ENCODE results near the gene KRTAP12-4. TPM values are rescaled to one million over a fixed set of nuclear protein-coding genes. Genes with fewer than 3 reads are reported as not detected.
"Not testable (repeated sequence)": the region's sequence is repeated elsewhere in the genome, so short reads cannot be mapped to it uniquely, and the experiment has no call there.

KRTAP12-4 gene
- total RNA-seq, 1 experiment from 2014 or later, result not detected

DNA sequence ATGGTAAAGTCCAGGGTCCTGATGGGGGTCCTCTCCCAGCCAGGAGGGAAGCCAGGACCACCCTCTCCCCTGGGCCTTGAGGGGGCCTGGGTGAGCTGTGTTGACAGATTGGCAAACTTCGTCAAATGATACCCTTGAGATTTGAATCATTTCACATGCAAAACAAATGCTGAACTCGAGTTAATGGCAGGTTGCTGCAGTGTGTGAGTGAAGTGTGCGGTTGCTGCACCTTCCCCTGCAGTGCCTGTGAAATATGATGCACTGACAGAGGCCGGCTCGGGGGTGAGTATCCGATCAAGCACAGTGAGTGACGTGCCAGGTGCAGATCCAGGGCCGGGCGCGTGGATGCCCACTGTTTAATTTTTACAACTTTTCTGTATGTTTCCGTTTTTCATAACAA lies 33.2 kb upstream of the KRTAP12-4 start:
- DNase-seq (ENCODE audit: low read depth), result no peak

DNA sequence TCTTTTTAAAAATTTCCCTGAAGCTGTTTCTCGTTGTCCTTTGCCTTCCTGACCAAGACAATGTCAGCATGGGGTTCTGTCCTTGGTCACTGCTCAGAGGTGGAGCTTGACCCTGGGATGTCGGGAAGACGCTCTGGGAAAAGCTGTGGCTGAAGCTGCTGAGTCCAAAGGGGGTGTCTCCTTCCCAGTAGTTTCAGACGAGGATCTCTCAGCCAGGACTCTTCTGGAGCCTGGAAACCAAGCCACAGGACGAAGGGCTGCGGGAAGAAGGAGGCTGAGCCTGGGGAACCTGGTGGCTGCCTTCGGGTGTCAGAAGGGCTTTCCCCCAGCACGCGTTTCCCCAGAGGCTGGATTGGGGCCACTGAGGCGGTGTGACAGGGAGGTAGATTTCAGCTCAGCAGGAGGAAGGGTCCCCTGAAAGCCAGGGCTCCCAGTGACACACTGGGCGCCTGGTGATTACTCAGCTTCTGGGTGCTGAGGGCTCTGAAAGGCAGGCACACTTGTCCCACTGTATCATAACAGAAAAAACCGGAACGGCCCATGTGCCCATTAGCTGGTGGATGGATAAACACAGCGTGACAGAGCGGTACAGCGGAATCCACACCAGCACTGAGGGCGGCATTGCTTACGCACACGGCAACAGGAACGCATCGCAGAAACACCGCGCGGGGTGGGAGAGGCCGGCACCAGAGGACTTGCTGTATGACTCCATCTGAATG lies 32.5 kb upstream of the KRTAP12-4 start:
- no peak for DNase-seq (ENCODE audit: low read depth)

DNA sequence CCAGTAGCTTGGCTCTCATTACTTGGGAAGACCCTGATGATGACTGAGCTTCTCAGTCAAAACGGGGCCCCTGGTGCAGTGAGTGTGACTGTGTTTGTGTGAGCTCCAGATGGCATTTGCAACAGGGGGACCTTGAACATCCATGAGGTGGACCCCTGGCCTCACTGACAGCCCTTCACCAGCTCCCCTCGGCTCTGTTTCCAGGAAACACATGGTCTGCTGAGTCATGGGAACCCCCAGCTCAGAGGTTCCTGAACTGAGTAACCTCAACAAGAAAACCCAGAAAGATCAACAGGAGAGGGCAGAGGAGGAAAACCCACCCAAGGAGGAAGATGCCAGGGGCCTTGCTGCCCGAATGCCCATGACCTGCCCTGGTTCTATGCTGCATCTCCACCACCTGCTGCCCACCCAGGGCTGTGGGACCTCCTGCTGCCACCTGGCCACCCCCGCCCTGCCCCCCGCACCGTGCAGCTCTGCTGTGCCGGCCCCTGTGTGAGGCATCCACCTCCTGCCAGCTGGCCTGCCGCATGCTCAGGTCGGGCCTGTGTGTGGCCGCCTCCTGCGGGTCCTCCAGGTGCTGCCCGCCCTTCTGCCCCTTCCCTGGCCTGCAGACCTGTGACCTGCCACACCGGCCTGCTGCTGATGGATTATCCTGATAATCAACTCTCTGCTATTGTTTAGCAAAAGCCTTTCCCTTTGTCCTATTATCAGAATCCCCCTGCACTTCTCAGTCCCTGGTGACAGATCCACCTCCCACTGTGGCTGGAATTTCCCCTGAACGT lies 31.7 kb upstream of the KRTAP12-4 start:
- no peak for DNase-seq (ENCODE audit: low read depth)

DNA sequence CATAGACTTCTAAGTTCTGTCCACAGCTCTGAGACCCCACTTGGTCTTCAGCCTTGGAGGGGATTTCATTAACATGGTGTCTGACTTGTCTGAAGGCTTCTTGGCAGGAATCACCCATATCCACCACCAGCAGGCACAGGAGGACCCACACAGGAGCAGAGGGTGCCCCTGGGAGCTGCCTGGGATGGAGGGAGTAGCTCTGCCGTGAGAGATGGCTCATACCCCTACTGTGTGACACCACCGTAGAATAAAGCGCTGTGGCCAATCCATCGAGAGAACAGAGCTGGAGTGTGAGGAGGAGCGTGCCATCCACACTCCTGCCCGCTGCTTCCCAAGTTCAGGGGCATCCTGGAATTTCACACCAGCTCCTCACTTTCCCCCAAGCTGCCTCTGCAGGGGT lies 30.6 kb upstream of the KRTAP12-4 start:
- not testable (repeated sequence) for DNase-seq (ENCODE audit: low read depth)

DNA sequence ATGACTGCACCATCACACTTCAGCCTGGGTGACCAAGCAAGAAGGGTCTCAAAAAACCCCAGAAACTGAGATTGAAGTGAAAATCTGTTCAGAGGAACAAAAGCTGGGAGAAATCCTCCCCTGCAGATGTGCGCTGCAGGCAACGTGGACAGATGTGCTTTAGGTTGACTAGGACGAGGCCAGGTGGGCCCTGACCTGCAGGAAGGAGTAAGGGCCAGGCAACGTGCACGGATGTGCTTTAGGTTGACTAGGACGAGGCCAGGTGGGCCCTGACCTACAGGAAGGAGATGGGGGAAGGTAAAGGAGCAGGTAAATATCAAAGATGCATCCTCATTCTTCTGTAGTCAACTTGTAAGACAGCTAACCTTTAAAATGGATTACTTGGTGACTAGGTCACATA lies 30.0 kb upstream of the KRTAP12-4 start:
- no peak for DNase-seq (ENCODE audit: low read depth)

DNA sequence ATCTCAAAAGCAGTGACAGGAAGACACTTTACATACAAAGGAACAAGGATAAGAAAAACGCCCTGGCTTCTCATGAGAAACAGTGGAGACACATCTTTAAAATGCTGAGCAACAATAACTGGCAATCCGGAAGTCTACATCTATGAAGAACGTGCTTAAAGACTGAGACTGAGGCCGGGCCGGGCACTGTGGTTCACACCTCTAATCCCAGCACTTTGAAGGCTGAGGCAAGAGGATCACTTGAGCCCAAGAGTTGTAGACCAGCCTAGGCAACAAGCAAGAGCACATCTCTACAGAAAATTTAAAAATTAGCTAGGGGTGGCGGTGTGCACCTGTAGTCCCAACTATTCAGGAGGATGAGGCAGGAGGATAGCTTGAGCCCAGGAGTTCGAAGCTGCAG lies 29.6 kb upstream of the KRTAP12-4 start:
- no peak for DNase-seq (ENCODE audit: low read depth)

DNA sequence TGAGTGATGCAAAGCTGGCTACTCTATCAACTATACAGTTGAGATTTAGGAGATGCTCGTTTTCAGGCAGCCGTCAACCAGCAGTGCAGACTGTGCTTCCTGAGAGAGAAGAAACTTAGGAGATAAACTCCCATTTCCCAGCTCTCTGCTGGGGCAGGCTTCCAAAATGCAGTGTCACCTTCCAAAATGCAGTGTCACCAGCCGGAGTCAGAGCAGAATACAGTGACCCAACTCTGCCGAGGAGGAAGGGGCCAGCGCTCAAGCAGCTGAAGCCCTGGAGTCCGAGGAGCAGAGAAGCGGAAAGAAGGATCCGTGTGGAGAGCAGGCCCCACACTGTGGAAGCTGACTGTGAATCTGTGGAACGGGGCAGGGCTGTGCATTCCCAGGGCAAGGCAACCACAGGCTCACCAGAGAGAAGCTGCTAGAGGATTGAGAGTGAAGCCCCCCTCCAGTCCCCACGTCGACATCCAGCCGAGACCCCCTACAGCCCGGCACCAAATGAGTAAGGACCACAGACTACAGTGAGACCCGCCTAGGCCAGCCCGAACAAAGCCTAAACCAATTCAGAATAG lies 28.2 kb upstream of the KRTAP12-4 start:
- no peak for DNase-seq (ENCODE audit: low read depth)

DNA sequence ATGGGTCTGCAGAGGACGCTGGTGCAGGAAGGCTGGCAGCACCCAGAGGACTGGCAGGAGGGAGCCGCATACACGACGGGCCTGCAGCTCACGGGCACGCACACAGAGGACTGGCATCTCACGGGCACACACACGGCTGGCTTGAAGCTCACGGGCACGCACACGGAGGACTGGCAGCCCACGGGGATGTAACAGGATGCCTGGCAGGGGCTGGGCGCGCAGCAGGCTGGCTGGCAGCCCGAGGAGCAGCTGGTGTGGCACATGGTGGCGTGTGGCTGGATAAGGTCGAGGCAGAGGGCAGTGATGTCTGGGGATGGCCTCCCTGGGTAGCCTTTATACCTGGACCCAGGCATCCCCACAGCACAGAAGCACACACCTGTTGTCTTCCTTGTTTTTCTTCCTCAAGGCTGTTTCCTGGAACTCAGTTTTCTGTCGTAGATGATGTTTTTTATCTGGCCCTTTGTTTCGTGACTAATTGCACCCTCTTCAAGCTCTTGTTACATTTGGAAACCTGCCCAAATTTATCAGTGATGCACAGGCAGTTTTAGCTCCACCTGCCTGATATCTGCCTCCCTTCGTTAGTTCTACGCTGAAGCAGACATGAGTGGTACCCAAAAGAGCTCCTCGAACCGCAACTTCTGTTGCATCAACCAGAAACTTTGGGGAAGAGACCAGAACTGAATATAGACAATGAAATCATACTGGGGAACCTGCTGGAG lies 27.6 kb upstream of the KRTAP12-4 start, which contains the start of gene KRTAP12-1:
Gene KRTAP12-1 (minus strand): TSS at position 303 of the 719 bp plus-strand sequence. CDS start 40 bp downstream, at position 263.
- no peak for DNase-seq (ENCODE audit: low read depth)

DNA sequence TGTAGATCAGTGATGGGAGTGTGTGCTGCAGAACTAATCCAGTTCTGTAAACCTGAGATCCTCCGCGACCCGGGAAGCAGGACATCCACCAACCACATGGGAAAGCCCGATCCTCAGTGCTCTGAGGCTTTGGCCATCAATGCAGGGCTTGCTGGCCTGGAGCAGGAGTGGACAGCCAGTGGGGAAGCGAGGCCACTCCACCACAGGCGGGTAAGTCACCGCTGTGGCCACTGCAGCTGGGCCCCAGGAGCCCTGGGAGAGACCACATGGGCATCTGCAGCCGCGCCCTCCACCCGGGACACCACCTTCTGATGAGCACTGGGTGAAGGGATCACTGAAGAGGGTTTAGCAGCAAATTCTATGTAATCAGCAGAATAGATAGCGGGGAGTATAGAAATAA lies 26.7 kb upstream of the KRTAP12-4 start:
- no peak for DNase-seq (ENCODE audit: low read depth)

DNA sequence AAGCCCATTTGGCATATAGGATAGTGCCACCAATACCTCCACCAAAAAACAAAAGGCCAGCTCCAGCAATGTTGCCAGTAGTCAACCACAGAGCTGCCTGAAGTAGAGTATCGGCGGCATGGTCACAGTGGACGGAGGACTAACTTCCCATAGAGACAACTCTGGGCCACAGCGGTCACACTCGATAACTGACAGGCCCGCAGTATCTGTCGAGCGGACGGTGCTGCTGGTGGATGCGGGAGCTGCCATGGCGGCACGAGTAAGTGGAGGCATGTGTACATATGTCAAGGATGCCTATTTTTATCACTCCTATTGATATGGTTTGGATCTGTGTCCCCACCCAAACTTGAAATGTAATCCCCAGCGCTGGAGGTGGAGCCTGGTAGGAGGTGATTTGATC lies 23.4 kb upstream of the KRTAP12-4 start:
- no peak for DNase-seq (ENCODE audit: low read depth)

DNA sequence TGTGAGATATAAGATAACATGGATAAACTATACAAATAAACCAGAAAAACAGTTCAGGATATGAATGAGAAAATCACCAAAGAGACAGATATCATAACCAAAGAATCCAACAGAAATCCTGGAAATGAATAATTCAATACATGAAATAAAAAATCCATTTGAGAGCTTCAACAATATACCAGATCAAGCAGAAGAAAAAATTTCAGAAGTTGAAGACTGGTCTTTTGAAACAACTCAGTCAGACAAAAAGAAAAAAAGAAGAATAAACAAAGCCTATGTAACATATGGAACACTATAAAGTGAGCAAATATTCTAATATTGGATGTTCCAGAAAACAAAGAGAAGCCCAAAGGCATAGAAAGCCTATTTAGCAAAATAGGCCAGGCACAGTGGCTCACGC lies 17.5 kb upstream of the KRTAP12-4 start:
- no peak for DNase-seq (ENCODE audit: low read depth)

DNA sequence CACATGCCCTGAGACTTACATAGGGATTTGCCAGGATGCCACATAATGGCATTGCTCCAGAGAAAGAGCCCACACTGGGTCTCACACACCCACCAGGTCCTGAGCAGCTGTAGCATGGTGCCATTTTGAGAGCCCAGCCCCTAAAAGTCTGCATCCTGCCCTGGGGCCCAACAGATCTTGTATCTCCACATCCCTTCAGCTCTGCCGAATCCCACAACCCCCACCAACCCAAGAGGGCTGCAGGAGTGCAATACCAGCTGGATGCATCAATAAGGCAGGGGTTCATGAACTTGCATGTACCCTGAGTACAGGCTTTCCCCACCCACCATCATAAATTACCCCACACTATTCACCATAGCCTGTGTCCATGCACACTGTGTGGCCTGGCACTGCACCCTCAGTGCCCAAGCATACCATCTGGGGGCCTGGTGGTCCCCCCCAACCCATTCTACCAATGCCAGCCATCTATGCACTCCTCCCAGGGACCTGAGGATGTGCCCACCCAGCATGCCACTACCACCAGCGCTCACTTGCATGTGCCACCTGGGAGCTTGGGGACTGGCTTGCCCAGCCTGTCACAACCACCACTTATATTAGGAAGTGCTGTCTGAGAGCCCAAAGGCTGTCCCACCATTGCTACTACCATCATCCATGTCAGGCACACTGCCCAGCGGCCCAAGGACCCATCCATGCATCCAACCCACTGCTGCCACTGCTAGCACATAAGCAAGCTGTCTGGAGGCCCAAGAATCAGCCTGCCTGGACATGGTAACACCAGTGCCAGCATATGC lies 16.4 kb upstream of the KRTAP12-4 start:
- DNase-seq (ENCODE audit: low read depth), result no peak

DNA sequence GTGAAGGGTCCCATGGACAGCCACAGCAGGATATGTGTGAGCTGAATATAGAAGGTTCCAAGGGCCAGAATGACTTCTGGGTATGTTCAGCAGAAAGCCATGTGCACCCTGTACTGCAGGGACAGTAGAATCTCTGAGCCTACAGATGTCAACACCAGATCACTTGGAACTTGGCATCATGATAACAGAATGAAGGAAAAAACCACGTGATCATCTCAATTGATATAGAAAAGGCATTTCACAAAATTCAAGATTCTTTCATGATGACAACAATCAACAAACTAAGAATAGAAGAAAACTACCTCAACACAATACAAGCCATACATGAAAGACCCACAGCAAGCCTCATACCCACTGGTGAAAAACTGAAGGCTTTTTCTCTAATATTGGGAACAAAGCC lies 13.2 kb upstream of the KRTAP12-4 start:
- no peak for DNase-seq (ENCODE audit: low read depth)

DNA sequence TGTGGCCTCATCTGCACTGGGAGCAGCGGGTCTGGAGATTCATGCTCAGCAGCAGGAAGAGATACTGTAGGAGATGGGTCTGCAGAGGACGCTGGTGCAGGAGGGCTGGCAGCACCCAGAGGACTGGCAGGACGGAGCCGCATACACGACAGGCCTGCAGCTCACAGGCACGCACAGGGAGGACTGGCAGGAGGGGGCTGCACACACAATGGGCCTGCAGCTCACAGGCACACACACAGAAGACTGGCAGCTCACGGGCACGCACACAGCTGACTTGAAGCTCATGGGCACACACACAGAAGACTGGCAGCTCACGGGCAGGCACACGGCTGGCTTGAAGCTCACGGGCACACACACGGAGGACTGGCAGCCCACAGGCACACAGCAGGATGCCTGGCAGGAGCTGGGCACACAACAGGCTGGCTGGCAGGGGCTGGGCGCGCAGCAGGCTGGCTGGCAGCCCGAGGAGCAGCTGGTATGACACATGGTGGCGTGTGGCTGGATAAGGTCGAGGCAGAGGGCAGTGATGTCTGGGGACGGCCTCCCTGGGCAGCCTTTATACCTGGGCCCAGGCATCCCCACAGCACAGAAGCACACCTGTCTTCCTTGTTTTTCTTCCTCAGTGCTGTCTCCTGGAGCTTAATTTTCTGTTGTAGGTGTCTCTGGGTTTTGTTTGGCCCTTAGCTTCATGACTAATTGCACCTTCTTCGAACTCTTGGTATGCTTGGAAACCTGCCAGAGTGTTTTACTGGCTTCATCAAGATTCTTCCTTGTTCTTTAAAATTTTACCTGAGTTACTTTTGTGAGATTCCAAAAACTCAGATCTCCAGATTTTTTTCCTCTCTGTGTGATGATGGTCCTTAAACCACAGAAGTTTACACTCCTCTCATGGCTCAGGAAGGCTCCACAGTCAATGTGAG lies 12.2 kb upstream of the KRTAP12-4 start, which contains the start of gene KRTAP12-2:
Gene KRTAP12-2 (minus strand): TSS at position 527 of the 920 bp plus-strand sequence. CDS start 41 bp downstream, at position 486.
- no peak for DNase-seq (ENCODE audit: low read depth)

DNA sequence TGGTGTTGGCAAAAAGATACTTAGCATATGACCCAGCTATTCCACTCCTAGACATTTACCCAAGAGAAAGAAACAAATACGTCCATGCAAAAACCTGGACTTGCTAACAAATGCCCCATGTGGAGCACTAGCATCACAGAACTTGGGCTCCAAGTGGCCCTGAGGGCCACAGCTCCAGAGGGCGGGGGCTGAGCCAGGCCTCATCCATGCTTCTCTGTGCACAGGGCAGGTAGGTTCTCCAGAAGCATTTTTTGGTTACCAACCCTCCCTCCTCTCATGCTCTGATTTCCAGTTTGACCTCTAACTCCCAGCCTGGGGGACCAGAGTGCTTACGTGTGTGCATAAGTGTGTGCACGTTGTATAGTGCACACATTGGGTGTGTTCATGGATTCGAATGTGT lies 10.2 kb upstream of the KRTAP12-4 start:
- no peak for DNase-seq (ENCODE audit: low read depth)

DNA sequence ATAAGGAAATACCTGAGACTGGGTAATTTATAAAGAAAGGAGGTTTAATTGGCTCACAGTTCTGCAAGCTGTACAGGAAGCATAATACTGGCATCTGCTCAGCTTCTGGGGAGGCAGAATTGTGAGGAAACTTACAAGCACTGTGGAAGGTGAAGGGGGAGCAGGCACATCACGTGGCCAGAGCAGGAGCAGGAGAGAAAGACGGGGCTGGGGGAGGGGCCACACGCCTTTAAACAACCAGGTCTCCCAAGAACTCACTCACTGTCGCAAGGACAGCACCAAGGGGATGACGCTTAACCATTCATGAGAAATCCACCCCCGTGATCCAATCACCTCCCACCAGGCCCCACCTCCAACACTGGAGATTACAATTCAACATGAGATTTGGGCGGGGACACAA lies 7.1 kb upstream of the KRTAP12-4 start:
- not testable (repeated sequence) for DNase-seq (ENCODE audit: low read depth)

DNA sequence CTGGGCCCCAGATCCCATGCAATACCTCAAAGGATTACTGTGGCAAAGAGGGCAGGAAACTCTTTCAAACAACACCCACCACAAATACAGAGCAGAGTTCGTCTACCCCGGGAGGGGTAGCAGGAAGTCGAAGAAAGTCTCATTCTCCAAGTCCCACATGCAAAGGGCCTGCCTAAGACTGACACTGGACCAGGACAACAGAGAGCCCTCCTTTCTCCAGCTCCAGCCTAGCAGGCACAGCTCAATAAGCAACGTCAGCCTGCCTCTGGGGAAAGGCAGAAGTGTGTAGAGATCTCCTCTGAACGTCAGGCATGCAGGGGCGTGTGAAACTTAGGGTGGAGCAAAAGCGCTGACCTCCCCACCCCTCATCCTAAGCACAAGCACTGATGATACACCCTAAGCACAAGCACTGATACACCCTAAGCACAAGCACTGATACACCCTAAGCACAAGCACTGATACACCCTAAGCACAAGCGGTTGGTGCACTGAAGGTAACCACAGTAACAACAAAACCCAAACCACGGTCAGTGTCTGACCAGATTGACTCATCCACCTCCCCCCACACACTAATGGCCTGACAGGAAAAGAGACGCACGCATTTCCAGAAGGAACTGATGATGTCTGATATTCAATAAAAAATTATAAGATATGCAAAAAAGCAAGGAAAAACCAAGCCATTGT lies 4.6 kb upstream of the KRTAP12-4 start:
- DNase-seq (ENCODE audit: low read depth), result peak; percentile 65

DNA sequence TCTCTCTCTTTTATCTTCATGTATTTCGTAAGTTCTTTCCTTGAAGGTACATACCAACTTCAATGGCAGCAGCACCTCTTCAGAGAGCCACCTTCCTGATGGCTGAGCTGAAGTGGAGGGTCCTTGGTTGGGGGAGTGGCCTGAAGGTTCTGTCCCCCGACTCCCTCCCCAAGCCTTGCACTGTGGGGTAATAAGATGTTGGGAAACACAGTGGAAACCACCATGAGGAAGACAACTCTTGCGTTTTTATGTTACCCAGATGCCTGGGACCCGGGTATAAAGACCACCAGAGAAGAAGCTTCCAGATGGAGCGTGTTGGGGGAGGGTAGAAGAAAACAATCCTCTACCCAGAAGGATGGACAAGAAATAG lies 4.1 kb upstream of the KRTAP12-4 start:
- DNase-seq (ENCODE audit: low read depth), result no peak
